Activated T-helper 1 cell treated with anti-CD3 and anti-CD28 coated beads, Interleukin-12 subunit alpha, Interleukin-12 subunit beta, Interleukin-2, Interleukin-4 antibody, amounts not matched to agents 30 ng/mL and 10 ng/mL and 1 ng/mL, durations not matched to agents 14 hours and 24 hours and 36 hours (primary cell): ENCODE data around the gene ZNF423. TPM values are rescaled to one million over a fixed set of nuclear protein-coding genes. Genes with fewer than 3 reads are reported as not detected.

Source experiments
- DNase-seq: peaks from one replicate; pipeline ENCODE4 v3.0.0; 2021; ENCODE audit warnings: low spot score
- H3K27ac Mint-ChIP-seq: one replicate; pipeline ENCODE4 v1.8.0; 2021; ENCODE audit warnings: mild to moderate bottlenecking, mixed read lengths
- H3K27me3 Mint-ChIP-seq: one replicate; pipeline ENCODE4 v1.8.0; 2022; ENCODE audit warnings: mild to moderate bottlenecking, moderate library complexity, mixed read lengths; ENCODE audit not compliant: insufficient read depth
- H3K36me3 Mint-ChIP-seq: one replicate; pipeline ENCODE4 v1.8.0; 2021; ENCODE audit warnings: low read depth, mixed read lengths
- H3K4me1 Mint-ChIP-seq: one replicate; pipeline ENCODE4 v1.8.0; 2021; ENCODE audit warnings: low read depth, mixed read lengths
- H3K4me3 Mint-ChIP-seq: one replicate; pipeline ENCODE4 v1.8.0; 2021; ENCODE audit warnings: mild to moderate bottlenecking, moderate library complexity, mixed read lengths
- H3K9me3 Mint-ChIP-seq: one replicate; pipeline ENCODE4 v1.8.0; 2021; ENCODE audit warnings: mixed read lengths
- intact Hi-C: fragments of 100-400 bp; cut with micrococcal nuclease; formaldehyde crosslinking; loops from one replicate; pipeline ENCODE4 v1.15.1; 2024
- total RNA-seq: library from RNA; stranded (reverse); gene quantifications from 2 replicates; pipeline ENCODE4 v1.2.3, GENCODE V29; 2022

The ZNF423 gene
- total RNA-seq, 1 donor from 2014 or later = not detected

DNA sequence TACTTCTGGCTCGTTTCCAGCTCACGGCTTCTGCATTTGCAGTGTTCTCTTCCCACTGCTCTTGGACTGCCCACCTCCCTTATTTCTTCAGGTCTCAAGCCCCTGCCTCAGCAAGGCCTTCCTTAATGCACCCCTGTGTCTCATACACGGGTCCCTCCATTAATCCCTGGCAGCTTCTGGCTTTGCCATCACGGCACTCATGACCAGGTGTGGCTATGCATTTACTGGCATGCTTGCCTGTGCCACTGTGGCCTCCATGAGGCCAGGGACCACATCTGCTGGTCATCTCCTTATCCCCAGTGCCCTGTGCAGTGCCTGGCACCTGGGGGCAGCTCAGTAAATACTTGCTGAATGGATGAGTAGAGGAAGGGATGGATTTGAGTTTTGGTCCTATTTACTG is 368.2 kb downstream of the ZNF423 start:
- H3K9me3 Mint-ChIP-seq = no peaks in the 10 kb centered on the region
- peaks cover 9% of the 10 kb centered on the region for H3K27me3 Mint-ChIP-seq
- no peaks in the 10 kb centered on the region for H3K4me1 Mint-ChIP-seq
- no peak overlapping the region for H3K4me3 Mint-ChIP-seq
- intact Hi-C loops = no loop called here
- no peak for DNase-seq
- no peaks in the 10 kb centered on the region for H3K36me3 Mint-ChIP-seq
- H3K27ac Mint-ChIP-seq = no peak overlapping the region

DNA sequence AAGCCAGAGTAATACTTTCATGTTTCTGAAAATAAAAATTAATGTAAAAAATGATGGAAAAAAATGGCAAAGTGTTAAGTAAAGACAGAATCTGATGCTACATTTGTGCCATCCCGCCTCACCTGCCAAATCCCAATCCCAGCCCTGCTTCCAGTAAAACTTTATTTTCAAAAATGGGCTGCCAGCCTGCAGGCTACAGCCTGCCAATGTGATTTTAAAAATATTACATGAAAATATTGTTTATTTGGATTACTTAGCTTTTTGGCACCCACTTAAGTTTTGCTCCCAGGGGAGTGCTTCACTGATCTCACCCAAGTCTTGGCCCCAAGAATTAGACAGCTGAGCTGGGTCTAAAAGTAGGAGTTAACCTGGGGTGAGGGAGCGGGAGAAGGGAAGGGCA is 369.5 kb downstream of the ZNF423 start:
- intact Hi-C loops = no loop called here
- Mint-ChIP-seq H3K4me1 (no peaks in the 10 kb centered on the region), H3K4me3 (no peak overlapping the region), H3K36me3 (no peaks in the 10 kb centered on the region), H3K27ac (no peak overlapping the region), H3K27me3 (peaks cover 11% of the 10 kb centered on the region), H3K9me3 (no peaks in the 10 kb centered on the region)
- DNase-seq = no peak

DNA sequence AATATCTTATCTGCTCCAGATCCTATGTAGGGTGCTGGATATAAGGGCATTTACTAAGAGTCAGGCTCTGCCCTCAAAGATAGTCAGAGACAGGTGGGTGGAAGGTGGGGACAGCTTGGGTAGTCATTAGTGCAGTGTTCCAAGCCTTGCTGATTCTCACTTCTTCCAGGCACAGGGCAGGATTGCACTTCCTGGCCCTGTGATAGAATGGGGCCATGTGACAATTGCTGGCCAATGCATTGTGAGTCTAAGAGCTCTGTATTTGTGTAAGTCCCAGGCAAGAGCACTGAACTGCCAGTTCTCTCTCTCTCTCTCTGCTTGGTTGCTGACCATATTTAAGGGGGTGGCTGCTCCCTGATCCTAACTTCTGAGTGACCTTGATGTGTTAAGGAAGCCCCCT is 370.2 kb downstream of the ZNF423 start:
- intact Hi-C loops = no loop called here
- H3K27me3 Mint-ChIP-seq = peaks cover 13% of the 10 kb centered on the region
- no peak for DNase-seq
- H3K9me3 Mint-ChIP-seq = no peaks in the 10 kb centered on the region
- H3K27ac Mint-ChIP-seq = no peak overlapping the region
- no peaks in the 10 kb centered on the region for H3K4me1 Mint-ChIP-seq
- no peaks in the 10 kb centered on the region for H3K36me3 Mint-ChIP-seq
- no peak overlapping the region for H3K4me3 Mint-ChIP-seq

DNA sequence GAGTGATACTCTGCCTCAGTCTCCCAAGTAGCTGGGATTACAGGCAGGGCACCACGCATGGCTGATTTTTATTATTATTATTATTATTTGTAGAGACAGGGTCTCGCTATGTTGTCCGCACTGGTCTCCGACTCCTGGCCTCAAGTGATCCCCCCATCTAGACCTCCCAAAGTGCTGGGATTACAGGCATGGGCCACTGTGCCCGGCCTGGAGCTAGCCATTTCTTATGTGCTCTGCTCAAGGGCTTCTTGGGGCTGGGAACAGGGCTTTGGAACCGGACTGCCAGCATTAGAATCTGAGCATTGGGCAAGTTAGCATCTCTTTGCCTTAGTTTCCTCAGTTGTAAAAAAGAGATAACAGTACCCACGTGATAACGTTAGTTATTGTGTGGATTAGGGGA is 371.0 kb downstream of the ZNF423 start:
- DNase-seq = no peak
- Mint-ChIP-seq H3K36me3 (no peaks in the 10 kb centered on the region), H3K27me3 (peaks cover 13% of the 10 kb centered on the region), H3K4me1 (no peaks in the 10 kb centered on the region), H3K27ac (no peak overlapping the region), H3K4me3 (no peak overlapping the region), H3K9me3 (no peaks in the 10 kb centered on the region)
- intact Hi-C loops = no loop called here

DNA sequence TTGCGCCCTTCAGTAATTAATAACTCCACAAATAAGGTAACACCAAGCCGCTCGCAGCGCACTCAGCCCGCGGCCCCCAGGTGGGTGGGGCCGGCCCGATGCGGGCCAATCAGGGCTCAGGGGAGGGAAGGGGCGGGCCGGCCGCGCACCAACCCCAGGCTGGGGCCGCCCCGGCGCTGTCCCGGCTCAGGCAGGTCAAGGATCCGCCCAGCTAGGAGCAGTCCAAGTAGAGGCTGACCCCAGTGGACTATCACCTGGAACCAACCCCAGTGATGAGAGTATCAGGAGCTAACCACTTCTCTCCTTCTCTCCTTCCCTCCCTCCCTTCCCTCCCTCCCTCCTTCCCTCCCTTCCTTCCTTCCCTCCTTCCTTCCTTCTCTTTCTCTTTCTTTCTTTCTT is 371.5 kb downstream of the ZNF423 start:
- Mint-ChIP-seq H3K4me1 (no peaks in the 10 kb centered on the region), H3K36me3 (no peaks in the 10 kb centered on the region), H3K27ac (no peak overlapping the region), H3K4me3 (no peak overlapping the region), H3K9me3 (no peaks in the 10 kb centered on the region), H3K27me3 (peaks cover 15% of the 10 kb centered on the region)
- intact Hi-C loops = no loop called here
- no peak for DNase-seq

DNA sequence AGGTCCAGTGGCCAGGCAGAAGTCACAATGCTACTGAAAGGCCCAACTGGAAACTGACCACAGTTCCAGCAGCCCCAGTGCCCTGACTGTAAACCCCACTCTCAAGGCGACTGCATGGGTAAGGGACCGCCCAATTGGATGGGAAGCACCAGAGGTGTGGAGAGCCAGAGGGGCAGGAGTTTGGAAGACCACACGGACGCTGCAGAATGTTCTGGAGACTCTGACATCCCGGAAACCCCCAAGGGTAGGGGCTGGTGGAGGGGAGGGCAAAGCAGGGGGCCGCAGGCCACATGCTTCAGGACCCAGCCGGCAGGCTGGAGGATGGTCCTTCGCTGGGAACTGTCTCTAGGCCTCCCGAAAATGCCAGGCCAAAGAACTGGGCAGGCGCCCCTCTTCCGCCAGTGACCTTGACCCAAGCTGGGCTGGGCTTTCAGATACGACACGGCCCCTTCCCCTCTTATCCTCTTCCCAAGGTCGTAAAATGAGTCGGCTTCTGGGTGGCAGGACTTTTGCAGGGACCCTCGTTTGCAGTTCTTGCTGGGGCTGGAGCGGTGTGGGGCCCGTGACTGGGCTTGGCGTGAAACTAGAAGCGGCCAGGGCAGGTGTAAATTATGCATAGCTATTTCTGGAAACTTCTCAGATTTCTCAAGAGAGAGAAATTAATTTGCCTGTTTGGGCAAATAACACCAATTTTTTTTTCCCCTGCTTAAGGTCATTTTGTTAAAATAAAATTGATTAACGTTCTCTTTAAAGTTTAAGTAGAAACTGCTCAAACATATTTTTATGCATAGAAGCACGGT is 372.1 kb downstream of the ZNF423 start:
- H3K9me3 Mint-ChIP-seq = no peaks in the 10 kb centered on the region
- H3K4me1 Mint-ChIP-seq = no peaks in the 10 kb centered on the region
- no peak overlapping the region for H3K27ac Mint-ChIP-seq
- intact Hi-C loops = no loop called here
- no peak for DNase-seq
- no peaks in the 10 kb centered on the region for H3K36me3 Mint-ChIP-seq
- H3K4me3 Mint-ChIP-seq = no peak overlapping the region
- peaks cover 17% of the 10 kb centered on the region for H3K27me3 Mint-ChIP-seq

DNA sequence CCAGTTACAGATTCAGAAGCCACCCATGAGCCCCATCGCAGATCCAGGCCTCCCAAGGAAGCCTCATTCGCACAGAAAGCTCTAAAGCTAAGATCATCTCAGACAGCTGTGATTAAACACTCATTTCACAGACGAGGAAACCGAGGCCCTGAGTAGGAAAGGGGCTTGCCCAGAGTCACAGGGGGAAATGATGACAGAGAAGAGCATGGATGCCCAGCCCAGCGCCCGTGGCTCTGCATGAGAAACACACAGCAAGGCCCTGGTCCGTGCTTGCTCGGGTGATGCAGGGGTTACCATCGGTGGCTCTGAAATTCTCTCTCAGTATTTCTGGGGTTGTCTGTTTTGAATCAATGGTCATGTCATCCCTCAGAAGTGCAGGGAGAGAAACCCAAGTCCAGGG is 372.7 kb downstream of the ZNF423 start:
- no peak overlapping the region for H3K4me3 Mint-ChIP-seq
- no peak for DNase-seq
- no peaks in the 10 kb centered on the region for H3K4me1 Mint-ChIP-seq
- no peak overlapping the region for H3K27ac Mint-ChIP-seq
- no peaks in the 10 kb centered on the region for H3K9me3 Mint-ChIP-seq
- intact Hi-C loops = no loop called here
- no peaks in the 10 kb centered on the region for H3K36me3 Mint-ChIP-seq
- H3K27me3 Mint-ChIP-seq = peaks cover 13% of the 10 kb centered on the region

DNA sequence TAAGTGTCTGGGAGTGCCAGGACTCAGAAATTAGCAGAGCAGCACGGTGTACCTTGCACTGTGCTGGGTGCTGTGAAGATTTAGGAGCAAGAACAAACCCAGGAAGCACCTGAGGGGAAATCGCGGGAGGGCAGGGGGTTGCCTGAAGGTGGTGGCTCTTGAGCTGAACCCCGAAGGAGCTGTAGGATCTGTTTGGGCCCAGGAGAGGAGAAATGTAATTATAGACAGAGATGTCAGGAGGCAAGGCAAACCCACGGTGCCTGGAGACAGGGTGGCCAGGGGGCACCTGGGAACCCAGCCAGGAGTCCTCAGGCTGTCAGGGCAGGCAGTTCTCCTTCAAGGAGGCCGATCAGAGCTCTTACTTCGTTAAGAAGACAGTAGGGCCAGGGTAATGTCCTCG is 373.2 kb downstream of the ZNF423 start:
- no peak overlapping the region for H3K4me3 Mint-ChIP-seq

DNA sequence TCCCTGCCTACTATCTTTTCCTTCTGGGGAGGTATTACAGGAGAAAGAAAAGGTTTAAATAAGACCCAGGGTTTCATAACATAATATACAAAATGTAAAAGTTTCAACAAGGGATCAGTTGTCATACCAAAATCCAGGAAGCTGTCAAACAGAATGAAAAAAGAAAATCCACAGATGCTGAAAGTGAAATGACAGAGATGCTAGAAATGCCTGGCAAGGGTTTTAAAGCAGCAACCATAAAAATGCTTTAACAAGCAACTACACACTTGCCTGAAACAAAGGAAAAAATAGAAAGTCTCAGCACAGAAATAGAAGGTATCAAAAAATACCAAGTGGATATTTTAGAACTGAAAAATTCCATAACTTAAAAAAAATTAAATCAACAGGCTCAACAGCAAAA is 377.3 kb downstream of the ZNF423 start:
- H3K9me3 Mint-ChIP-seq = no peaks in the 10 kb centered on the region

More for the DNA sequence above, 373.2 kb downstream of the ZNF423 start:
- Mint-ChIP-seq H3K9me3 (no peaks in the 10 kb centered on the region), H3K36me3 (no peaks in the 10 kb centered on the region), H3K27ac (no peak overlapping the region), H3K27me3 (peaks cover 13% of the 10 kb centered on the region), H3K4me1 (no peaks in the 10 kb centered on the region)
- DNase-seq = no peak
- intact Hi-C loops = no loop called here

DNA sequence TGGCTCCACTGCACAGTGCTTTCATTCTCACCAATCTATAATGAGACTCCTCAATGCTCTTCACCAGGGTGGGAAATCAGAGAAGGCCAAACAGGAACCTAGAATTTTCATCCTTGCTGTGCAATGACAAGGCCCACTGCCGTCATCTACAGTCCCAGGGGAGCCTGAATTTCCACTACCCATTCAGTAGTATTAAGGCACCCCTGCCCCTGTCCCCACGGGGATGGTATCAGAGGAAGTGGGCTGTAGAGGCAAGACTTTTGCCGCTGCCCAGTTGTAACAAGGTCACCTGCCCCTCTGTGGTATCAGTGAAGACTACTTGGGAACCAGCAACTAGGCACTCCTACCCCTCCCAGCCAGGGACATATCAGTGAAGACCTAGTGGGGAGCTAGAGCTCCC is 377.8 kb downstream of the ZNF423 start:
- DNase-seq = no peak
- intact Hi-C loops = no loop called here
- Mint-ChIP-seq H3K4me3 (no peak overlapping the region), H3K36me3 (no peaks in the 10 kb centered on the region), H3K27me3 (peaks cover 8% of the 10 kb centered on the region), H3K9me3 (no peaks in the 10 kb centered on the region), H3K27ac (no peak overlapping the region), H3K4me1 (no peaks in the 10 kb centered on the region)

More for the DNA sequence above, 377.3 kb downstream of the ZNF423 start:
- peaks cover 8% of the 10 kb centered on the region for H3K27me3 Mint-ChIP-seq
- no peak for DNase-seq
- H3K36me3 Mint-ChIP-seq = no peaks in the 10 kb centered on the region
- H3K4me3 Mint-ChIP-seq = no peak overlapping the region
- no peak overlapping the region for H3K27ac Mint-ChIP-seq
- intact Hi-C loops = no loop called here
- H3K4me1 Mint-ChIP-seq = no peaks in the 10 kb centered on the region

DNA sequence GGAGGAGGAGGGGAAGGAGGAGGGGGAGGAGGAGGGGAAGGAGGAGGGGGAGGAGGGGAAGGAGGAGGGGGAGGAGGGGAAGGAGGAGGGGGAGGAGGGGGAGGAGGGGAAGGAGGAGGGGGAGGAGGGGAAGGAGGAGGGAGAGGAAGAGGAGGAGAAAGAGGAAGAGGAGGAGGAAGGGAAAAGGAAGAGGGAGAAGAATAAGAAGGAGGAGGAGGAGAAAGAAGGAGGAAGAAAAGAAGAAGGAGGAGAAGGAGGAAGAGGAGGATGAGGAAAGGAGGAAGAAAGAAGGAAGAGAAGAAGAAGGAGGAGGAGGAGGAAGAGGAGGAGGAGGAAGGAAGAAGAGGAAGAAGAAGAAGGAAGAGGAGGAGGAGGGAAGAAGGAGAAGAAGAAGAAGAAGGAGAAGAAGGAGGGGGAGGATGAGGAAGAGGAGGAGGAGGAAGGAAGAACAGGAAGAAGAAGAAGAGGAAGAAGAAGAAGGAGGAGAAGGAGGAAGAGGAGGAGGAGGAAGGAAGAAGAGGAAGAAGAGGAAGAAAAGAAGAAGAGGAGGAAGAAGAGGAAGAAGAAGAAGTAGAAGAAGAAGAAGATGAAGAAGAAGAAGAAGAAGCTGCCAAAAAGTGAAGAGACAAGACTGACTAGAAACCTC is 378.5 kb downstream of the ZNF423 start:
- no peak overlapping the region for H3K4me3 Mint-ChIP-seq
- no peaks in the 10 kb centered on the region for H3K9me3 Mint-ChIP-seq
- DNase-seq = no peak
- H3K27me3 Mint-ChIP-seq = peaks cover 8% of the 10 kb centered on the region
- H3K27ac Mint-ChIP-seq = no peak overlapping the region
- intact Hi-C loops = no loop called here
- no peaks in the 10 kb centered on the region for H3K36me3 Mint-ChIP-seq
- H3K4me1 Mint-ChIP-seq = no peaks in the 10 kb centered on the region

DNA sequence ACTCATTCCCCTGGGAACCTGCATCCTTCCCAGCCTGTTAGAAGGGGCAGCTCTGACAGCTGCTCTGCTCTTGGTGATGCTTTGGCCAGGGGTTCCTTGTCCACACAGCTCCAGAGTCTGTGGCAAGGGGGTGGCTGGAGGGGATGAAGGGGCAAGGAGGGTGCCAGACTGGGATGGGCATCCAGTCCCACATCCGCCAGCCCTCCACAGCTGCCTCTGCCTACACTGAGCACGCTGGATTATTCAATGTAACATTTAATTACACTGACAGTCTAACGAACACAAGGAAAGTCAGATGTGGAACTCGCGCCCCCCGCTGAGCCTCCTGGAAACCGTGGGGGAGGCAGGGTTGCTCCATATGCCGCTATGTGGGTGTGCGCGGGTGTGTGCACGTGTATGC is 381.2 kb downstream of the ZNF423 start:
- Mint-ChIP-seq H3K9me3 (no peaks in the 10 kb centered on the region), H3K36me3 (no peaks in the 10 kb centered on the region), H3K27me3 (peaks cover 4% of the 10 kb centered on the region), H3K27ac (no peak overlapping the region), H3K4me1 (no peaks in the 10 kb centered on the region), H3K4me3 (no peak overlapping the region)
- DNase-seq = no peak
- intact Hi-C loops = no loop called here

DNA sequence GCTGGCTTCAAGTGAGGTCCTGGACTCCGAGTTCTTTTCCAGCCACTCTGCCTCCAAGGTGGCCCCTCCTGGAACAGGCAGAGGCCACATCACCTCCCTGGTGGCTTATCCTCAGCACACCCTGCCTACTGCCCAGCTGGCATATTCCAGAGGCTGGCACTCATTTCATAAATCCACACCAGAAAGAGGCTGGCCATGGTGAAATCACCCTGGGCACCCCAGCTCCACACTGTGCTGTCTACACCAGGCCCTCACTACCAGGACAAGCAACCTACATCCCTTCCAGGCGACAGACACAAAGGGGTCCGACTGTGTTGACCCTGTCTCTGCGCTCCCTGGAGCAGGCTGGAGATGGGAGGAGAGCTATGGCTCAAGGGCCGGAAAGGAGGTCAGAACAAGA is 382.1 kb downstream of the ZNF423 start:
- H3K36me3 Mint-ChIP-seq = no peaks in the 10 kb centered on the region

More for the DNA sequence above, 382.1 kb downstream of the ZNF423 start:
- intact Hi-C loops = no loop called here
- H3K4me3 Mint-ChIP-seq = no peak overlapping the region
- no peak overlapping the region for H3K27ac Mint-ChIP-seq
- no peak for DNase-seq
- no peaks in the 10 kb centered on the region for H3K9me3 Mint-ChIP-seq
- H3K27me3 Mint-ChIP-seq = no peaks in the 10 kb centered on the region
- H3K4me1 Mint-ChIP-seq = no peaks in the 10 kb centered on the region
